GM12875 (cell line): ENCODE data around the gene ZNF23.

Source experiments
- H3K4me3 ChIP-seq: one replicate; pipeline ENCODE4 v1.5.1; 2011; ENCODE audit warnings: low read depth, low read length, control low read depth
- TF ChIP-seq, protein P1 (sequence below): IDR thresholded peaks from 2 replicates; pipeline ENCODE4 v1.5.1; 2011; ENCODE audit warnings: low read depth, mild to moderate bottlenecking, control low read depth, inconsistent platforms, low read length, moderate library complexity, borderline replicate concordance; ENCODE audit not compliant: insufficient read depth

The ZNF23 gene

DNA sequence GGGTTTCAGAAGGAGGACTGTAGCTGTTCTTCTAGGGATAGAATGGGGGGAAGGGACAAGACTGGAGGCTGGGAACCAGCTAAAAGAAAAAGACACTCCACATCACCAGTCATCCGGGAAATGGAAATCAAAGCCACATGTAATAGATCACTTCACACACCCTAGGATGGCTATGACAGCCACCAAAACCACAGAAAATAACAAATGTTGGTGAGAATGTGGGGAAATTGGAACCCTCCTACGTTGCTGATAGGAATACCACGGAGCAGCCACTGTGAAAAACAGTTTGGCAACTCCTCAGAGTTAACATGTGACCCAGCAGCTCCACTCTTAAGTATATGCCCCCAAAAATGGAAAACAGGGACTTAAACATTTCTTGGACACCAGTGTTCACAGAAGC is 22.5 kb downstream of the ZNF23 start:
- H3K4me3 ChIP-seq: no peak overlapping the region
- TF ChIP-seq, protein P1, sequence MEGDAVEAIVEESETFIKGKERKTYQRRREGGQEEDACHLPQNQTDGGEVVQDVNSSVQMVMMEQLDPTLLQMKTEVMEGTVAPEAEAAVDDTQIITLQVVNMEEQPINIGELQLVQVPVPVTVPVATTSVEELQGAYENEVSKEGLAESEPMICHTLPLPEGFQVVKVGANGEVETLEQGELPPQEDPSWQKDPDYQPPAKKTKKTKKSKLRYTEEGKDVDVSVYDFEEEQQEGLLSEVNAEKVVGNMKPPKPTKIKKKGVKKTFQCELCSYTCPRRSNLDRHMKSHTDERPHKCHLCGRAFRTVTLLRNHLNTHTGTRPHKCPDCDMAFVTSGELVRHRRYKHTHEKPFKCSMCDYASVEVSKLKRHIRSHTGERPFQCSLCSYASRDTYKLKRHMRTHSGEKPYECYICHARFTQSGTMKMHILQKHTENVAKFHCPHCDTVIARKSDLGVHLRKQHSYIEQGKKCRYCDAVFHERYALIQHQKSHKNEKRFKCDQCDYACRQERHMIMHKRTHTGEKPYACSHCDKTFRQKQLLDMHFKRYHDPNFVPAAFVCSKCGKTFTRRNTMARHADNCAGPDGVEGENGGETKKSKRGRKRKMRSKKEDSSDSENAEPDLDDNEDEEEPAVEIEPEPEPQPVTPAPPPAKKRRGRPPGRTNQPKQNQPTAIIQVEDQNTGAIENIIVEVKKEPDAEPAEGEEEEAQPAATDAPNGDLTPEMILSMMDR: no peak

GRCh38 chr16:71436473-71436872 is 25.6 kb downstream of the ZNF23 start:
- TF ChIP-seq, protein P1: no peak

DNA sequence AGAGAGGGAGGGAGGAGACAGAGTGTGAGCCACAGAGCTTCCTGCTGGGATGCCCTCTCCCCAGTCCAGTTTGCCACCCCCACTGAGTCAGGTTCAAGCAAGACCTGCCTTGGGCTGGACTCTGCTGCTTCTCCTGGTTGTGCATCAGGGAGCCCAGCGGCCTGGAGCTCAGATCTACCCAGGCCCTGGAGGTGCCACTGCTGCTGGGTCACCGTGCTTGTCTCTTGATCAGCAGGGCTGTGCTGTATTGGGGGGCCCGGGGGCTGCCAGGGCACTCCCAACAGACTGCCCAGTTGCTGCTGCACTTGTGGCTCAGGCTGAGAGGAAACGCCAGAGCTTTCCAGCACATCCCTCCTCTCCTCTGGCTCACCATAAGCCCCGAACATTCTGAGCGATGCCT is 29.1 kb downstream of the ZNF23 start:
- no peak overlapping the region for H3K4me3 ChIP-seq
- TF ChIP-seq, protein P1: no peak

More at GRCh38 chr16:71436473-71436872, 25.6 kb downstream of the ZNF23 start:
- H3K4me3 ChIP-seq: no peak overlapping the region

- no peak overlapping the region for H3K4me3 ChIP-seq
- TF ChIP-seq, protein P1: no peak
Measured at GRCh38 chr16:71431991-71432390, 30.1 kb downstream of the ZNF23 start.

- TF ChIP-seq, protein P1: no peak
- H3K4me3 ChIP-seq: no peak overlapping the region
Measured at GRCh38 chr16:71431176-71431575, 30.9 kb downstream of the ZNF23 start.

DNA sequence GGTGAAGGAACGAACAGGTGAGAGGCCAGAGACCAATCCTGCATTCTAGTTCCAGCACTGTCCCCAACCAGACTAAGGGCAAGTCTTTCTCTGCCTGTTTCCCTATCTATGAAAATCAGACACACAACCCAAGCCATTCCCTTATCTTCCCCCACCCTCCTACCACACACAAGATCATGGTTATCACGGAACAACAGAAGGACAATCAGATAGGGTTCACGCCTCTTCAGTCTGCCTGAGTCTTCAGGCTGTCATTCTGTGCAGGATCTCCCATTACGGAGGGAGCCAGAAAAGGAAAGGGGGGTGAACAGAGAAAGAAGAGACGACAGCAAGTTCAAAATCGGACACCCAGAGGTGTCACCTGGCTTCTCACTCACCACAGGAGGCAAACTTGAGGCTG is 31.3 kb downstream of the ZNF23 start:
- TF ChIP-seq, protein P1: no peak
- H3K4me3 ChIP-seq: no peak overlapping the region

DNA sequence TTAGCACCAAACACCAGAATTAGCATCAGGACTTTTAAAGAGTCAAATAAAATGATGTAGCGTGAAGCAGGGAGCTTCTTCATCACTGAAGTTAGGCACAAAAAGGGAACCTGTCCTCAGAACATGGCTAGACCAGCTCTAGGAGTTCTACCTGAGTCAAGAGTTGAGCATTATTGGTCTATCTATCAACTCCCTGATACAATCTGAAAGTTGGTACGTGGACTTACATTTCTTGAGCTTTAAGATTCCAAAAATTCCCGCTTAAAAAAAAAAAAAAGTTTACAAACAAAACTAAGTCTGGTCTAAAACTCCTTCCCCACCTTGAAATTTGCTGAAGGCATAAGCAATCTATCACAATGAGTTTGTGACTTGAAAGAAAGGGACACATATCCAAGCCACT is 32.5 kb downstream of the ZNF23 start:
- TF ChIP-seq, protein P1: no peak
- no peak overlapping the region for H3K4me3 ChIP-seq
